Ovary (tissue), 3 donors: ENCODE data around the gene MEAK7.

Experiments
- EP300 ChIP-seq: sonication (generic); formaldehyde crosslinking; IDR thresholded peaks from one replicate; pipeline ENCODE4 v1.6.1; 2017; ENCODE audit warnings: antibody characterized with exemption
- POLR2A ChIP-seq: fragments of 450-650 bp; IDR thresholded peaks from one replicate; pipeline ENCODE4 v1.6.1; 2017; ENCODE audit warnings: antibody characterized with exemption, mild to moderate bottlenecking, moderate library complexity
- TF ChIP-seq, protein P1 (sequence below), 3 donors: fragments of 450-650 bp in 2 of 3; fragments of 200-600 bp in 1 of 3; IDR thresholded peaks; one replicate each; pipeline versions ENCODE4 v1.5.1 to v1.8.0; 2016 to 2022; ENCODE audit warnings: antibody characterized with exemption in 3 of 3, mild to moderate bottlenecking in 1 of 3
- donor health status: DM: no; HTN: no; CAD: no.

DNA sequence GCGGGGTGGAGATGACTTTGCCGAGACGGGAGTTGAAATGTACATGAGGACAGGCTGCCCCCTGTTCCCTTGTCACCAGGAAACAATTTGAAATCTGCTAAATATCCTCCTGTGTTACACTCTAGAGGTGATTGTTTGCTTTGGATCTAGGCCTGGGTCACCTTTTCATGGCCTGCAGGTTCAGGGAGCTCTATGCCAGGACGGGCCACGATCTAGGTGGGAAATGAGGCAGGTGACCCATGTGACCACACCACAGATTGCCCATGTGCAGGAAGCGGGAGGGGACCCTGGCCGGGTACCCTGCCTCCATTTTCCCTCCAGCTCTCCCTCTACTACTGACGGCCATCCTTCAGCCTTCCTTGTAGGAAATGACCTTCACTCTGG, 43.4 kb downstream of the MEAK7 start:
- TF ChIP-seq, protein P1, sequence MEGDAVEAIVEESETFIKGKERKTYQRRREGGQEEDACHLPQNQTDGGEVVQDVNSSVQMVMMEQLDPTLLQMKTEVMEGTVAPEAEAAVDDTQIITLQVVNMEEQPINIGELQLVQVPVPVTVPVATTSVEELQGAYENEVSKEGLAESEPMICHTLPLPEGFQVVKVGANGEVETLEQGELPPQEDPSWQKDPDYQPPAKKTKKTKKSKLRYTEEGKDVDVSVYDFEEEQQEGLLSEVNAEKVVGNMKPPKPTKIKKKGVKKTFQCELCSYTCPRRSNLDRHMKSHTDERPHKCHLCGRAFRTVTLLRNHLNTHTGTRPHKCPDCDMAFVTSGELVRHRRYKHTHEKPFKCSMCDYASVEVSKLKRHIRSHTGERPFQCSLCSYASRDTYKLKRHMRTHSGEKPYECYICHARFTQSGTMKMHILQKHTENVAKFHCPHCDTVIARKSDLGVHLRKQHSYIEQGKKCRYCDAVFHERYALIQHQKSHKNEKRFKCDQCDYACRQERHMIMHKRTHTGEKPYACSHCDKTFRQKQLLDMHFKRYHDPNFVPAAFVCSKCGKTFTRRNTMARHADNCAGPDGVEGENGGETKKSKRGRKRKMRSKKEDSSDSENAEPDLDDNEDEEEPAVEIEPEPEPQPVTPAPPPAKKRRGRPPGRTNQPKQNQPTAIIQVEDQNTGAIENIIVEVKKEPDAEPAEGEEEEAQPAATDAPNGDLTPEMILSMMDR (IDR thresholded peaks at IDR 0.05), result no peak
- TF ChIP-seq POLR2A (no peak), EP300 (no peak)
